Measurements from ENCODE around the gene NUP210L.

The NUP210L gene

GRCh38 chr1:154154534-154155191 is at the start of gene NUP210L:
Gene NUP210L (minus strand): TSS chr1:154155073.
- no peak for DNase-seq

GRCh38 chr1:154199563-154199879 is 44.6 kb upstream of the NUP210L start:
- DNase-seq, result no peak

GRCh38 chr1:154198756-154199562 is 44.1 kb upstream of the NUP210L start:
- DNase-seq, result peak; percentile 33

- DNase-seq, result peak; percentile 54
Measured at GRCh38 chr1:154193821-154194220, 38.9 kb upstream of the NUP210L start.

DNA sequence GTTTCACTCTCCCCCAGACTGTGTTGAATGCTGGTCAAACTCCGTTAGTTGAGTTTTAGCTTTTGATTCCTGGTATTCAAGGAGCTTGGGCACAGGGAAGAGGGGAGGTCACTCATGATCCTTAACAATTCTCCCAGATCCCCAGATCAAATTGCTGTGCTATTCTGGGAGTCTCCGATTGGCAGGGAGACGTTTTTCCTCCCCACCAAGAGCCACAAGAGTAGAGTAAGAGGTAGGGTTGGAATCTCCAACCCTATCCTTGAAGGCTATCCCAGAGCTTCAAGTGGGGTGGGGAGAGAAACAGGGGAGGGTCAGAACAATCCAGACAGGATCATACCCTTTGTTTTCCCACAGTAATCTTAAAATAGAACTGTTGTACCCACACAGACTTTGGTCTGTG is 37.6 kb upstream of the NUP210L start:
- DNase-seq, result no peak

- no peak for DNase-seq
Measured at GRCh38 chr1:154191990-154192461, 37.2 kb upstream of the NUP210L start, which contains the start of gene TPM3. Gene TPM3 (minus strand): TSS chr1:154192100. CDS start chr1:154192018, 82 bp downstream.

DNA sequence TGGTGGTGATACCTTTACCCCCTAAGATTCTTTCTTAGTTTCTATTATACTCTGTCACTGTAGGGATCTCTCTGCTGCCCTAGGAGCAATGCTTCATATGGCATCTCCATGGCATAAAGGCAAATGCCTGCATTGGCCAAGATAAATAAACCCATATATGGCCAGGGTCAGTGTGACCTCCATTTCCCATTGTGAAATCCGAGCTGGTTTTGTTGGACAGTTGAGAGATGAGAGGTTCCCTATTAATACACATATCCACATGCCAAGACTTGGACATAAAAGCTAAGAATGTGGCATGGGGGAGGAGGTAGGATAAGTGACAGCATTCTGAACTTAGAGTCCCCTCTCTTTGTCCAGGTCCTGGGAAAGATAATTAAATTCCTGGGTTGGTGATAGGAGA is 35.7 kb upstream of the NUP210L start:
- no peak for DNase-seq

DNA sequence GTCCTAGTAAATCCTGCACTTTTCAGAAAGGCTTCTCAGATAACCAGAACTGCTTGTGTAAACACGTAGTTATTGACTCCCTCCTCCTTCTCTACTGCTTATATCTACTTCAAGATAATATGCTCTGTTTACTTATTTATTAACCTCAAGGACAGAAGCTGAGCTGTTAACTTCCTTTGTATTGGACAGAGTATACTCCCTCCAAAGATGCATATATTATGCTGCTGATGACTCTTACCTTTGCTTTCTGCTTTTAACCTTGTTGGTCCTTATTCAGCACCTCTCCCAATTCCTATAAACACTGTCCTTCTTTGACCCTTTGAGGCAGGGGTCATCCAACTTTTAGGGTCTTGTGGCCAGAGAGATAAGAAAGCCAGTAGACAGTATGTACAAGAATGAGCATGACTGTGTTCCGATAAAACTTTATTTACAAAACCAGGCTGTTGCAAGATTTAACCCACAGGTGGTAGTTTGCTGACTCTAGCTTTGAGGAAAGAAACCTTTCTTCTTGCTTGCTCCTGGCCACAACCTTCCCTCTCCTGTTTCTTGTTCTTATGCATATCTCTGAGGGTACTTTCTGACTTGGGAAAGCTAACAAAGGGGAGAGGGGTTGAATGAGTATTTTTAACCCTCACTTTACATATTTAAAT is 32.1 kb upstream of the NUP210L start:
- no peak for DNase-seq

DNA sequence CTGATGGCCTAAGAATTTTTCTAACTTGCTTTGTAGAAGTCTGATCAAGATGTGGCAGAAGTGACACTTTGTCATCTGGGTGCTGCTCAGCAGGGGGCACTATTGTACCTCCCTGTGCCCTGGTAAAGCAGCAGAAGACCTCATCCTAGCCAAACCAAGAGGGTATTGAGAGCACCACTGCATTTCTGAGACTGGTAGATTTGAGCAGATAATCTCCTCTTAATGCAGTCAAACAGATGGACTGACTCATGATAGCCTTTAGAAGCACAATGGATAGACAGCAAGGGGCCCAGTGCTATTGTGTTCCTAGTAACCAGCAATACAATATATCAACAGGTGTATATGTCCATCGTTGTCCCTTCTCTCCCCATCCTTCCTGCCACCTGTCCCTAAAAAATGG is 31.3 kb upstream of the NUP210L start:
- peak; percentile 56 for DNase-seq

GRCh38 chr1:154183046-154183915 is 28.4 kb upstream of the NUP210L start:
- DNase-seq, result peak; percentile 99

- peak; percentile 61 for DNase-seq
Measured at GRCh38 chr1:154182344-154183045, 27.6 kb upstream of the NUP210L start.

GRCh38 chr1:154181944-154182343 is 27.1 kb upstream of the NUP210L start:
- no peak for DNase-seq

GRCh38 chr1:154179946-154180687 is 25.2 kb upstream of the NUP210L start:
- no peak for DNase-seq

GRCh38 chr1:154178911-154179811 is 24.3 kb upstream of the NUP210L start:
- no peak for DNase-seq

DNA sequence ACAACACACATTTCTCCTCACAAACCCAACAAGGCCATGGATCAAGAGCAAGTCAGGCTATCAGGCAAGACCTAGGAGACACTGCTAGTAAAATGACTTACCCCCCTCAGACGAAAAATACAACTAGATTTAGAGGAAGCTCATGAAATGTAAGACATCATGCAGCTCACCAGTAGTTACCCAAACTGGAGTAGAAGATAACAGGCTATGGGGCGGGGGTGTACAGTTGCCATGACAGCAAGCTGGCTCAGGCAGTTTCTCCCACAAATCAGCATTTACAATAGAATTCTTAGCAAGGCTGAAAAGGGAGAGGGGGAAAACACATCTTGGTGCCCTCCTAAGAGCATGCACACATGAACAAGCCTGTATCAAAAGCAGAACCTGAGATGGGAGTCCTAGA is 23.1 kb upstream of the NUP210L start:
- DNase-seq, result no peak

- DNase-seq, result no peak
Measured at GRCh38 chr1:154176337-154176736, 21.5 kb upstream of the NUP210L start.

DNA sequence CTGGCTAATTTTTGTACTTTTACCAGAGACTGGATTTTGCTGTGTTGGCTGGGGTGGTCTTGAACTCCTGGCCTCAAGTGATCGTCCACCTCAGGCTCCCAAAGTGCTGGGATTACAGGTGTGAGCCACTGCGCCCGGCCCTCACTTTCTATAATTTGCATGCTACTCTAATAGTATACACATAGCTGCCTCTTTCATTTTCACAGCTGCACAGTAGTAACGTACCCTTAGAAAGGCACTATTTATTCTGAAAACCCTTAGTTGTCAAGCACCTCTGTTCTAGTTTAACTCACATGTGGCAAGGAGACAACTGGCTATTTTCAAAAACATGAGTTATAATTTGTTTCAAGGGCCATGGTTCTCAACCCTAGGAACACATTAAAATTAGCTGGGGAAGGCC is 19.8 kb upstream of the NUP210L start:
- DNase-seq, result no peak

DNA sequence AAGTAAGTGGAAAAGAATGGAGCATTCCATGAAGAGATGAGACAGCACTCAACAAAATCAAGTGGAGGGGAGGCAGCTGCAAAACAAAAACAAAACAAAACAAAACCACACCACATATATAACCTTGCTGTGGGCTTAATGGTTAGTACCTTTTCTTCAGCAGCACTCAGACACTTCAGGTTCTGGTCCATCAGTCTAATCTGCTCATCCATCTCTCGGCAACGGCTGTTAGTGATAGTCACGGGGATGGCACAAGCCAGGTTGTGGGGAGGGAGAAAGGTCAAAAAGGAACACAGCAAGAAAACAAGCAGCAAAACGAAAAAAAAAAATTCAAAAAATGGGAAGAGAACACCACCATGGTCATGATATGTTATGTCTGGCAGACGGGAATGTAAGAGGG is 17.0 kb upstream of the NUP210L start:
- no peak for DNase-seq

GRCh38 chr1:154171223-154171583 is 16.3 kb upstream of the NUP210L start:
- no peak for DNase-seq

GRCh38 chr1:154170547-154171222 is 15.8 kb upstream of the NUP210L start:
- DNase-seq, result no peak

All from NCI-H774 (cell line).